Uterus (tissue), 2 donors: Measurements from ENCODE around the gene TMTC3.

ENCODE experiments used
- CTCF ChIP-seq, 4 experiments: fragments of 200-600 bp in 2 of 4; fragments of 450-650 bp in 2 of 4; sonication (generic) in 2 of 4; IDR thresholded peaks; one replicate each; pipeline ENCODE4 v1.5.1; 2016 to 2019; ENCODE audit warnings: antibody characterized with exemption in 4 of 4, mild to moderate bottlenecking in 2 of 4, moderate library complexity in 1 of 4
- POLR2A ChIP-seq, 2 donors: fragments of 450-650 bp; IDR thresholded peaks; one replicate each; pipeline ENCODE4 v1.6.1; 2016; ENCODE audit warnings: antibody characterized with exemption in 2 of 2, mild to moderate bottlenecking in 1 of 2, moderate library complexity in 1 of 2

GRCh38 chr12:88184196-88184595 is 42.1 kb downstream of the TMTC3 start:
- TF ChIP-seq CTCF (IDR thresholded peaks at IDR 0.05) (no peak), POLR2A (IDR thresholded peaks at IDR 0.05) (no peak)
